Left lung (tissue), 10 donors: ENCODE measurements around the gene TENM4. TPM values are rescaled to one million over a fixed set of nuclear protein-coding genes. Genes with fewer than 3 reads are reported as not detected.

Experiments used
- ATAC-seq: fragments of 200-7000 bp; cut with Tn5 transposase; one replicate; pipeline ENCODE4 v1.9.1; 2020; ENCODE audit warnings: moderate library complexity
- DNase-seq, 4 donors: peaks; one replicate each; pipeline ENCODE4 v3.0.0-alpha.2; 2013 to 2020
- H3K27ac ChIP-seq, 2 donors: fragments of 200-600 bp; sonication (generic) in 1 of 2; one replicate each; pipeline versions ENCODE4 v1.5.0 to v1.8.0; 2020 to 2021
- H3K27me3 ChIP-seq, 2 donors: fragments of 200-600 bp; sonication (generic) in 1 of 2; one replicate each; pipeline versions ENCODE4 v1.5.0 to v1.8.0; 2020 to 2021
- H3K36me3 ChIP-seq, 2 donors: fragments of 200-600 bp; sonication (generic) in 1 of 2; one replicate each; pipeline versions ENCODE4 v1.5.0 to v1.8.0; 2020 to 2021
- H3K4me1 ChIP-seq, 2 donors: fragments of 200-600 bp; one replicate each; pipeline ENCODE4 v1.8.0; 2021
- H3K4me3 ChIP-seq, 2 donors: fragments of 200-600 bp; sonication (generic) in 1 of 2; one replicate each; pipeline versions ENCODE4 v1.5.0 to v1.8.0; 2020 to 2021; ENCODE audit warnings: mild to moderate bottlenecking in 1 of 2
- H3K9me3 ChIP-seq, 2 donors: fragments of 200-600 bp; sonication (generic) in 1 of 2; one replicate each; pipeline versions ENCODE4 v1.5.0 to v1.8.0; 2020 to 2021
- intact Hi-C, 2 donors: fragments of 100-400 bp; cut with DNase I; formaldehyde crosslinking; loops; one replicate each; pipeline versions ENCODE4 v1.11.2 to v1.14.2; 2022
- polyA plus RNA-seq, 6 donors: library from polyadenylated mRNA; unstranded; fragments of 120-200 nt; gene quantifications; one replicate each; pipeline ENCODE4 v1.2.1, GENCODE V29; 2013; ENCODE audit not compliant: insufficient read length in 6 of 6
- total RNA-seq, 2 donors: library from RNA; stranded (reverse); fragmentation: NEBNext Ultra II Directional; extraction: Animal tissue kit (Norgen Biotek cat#: 25700); gene quantifications; one replicate each; pipeline ENCODE4 v1.2.1, GENCODE V29; 2021
- TF ChIP-seq, protein P1 (sequence below), 2 donors: fragments of 200-600 bp; sonication (generic) in 1 of 2; IDR thresholded peaks; one replicate each; pipeline versions ENCODE4 v1.5.0 to v1.8.0; 2021; ENCODE audit warnings: antibody characterized with exemption in 2 of 2
- donor health status: DM: no; HTN: yes; CAD: no.
- donor health status: DM: no; HTN: no; CAD: no.

Gene TENM4
- total and polyA plus RNA-seq, 8 donors, result 3.4 to 7.1 (median 5.2) TPM

DNA sequence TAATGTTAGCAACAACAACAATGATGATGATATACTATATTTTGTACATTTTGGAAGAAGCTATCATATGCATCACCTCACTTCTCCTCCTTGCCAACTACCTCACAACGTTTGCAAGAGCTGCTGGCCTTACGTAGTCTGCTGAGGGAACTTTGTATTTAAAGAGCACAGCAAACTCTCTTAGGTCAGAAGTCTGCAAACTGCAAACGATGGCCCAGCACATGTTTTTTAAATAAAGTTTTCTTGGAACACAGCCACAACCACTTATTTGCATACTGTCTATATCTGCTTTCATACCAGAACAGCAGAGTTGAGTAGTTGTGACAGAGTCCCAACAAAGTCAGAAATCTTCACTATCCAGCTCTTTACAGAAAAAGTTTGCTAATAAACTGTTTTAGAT lies 261.7 kb downstream of the TENM4 start:
- no peak for DNase-seq
- Histone ChIP-seq H3K9me3 (no peaks in the 10 kb centered on the region), H3K4me3 (no peak overlapping the region), H3K27me3 (peaks cover 0 to 11% of the 10 kb centered on the region in 2 donors), H3K27ac (no peak overlapping the region), H3K4me1 (no peaks in the 10 kb centered on the region), H3K36me3 (no peaks in the 10 kb centered on the region)
- TF ChIP-seq, protein P1, sequence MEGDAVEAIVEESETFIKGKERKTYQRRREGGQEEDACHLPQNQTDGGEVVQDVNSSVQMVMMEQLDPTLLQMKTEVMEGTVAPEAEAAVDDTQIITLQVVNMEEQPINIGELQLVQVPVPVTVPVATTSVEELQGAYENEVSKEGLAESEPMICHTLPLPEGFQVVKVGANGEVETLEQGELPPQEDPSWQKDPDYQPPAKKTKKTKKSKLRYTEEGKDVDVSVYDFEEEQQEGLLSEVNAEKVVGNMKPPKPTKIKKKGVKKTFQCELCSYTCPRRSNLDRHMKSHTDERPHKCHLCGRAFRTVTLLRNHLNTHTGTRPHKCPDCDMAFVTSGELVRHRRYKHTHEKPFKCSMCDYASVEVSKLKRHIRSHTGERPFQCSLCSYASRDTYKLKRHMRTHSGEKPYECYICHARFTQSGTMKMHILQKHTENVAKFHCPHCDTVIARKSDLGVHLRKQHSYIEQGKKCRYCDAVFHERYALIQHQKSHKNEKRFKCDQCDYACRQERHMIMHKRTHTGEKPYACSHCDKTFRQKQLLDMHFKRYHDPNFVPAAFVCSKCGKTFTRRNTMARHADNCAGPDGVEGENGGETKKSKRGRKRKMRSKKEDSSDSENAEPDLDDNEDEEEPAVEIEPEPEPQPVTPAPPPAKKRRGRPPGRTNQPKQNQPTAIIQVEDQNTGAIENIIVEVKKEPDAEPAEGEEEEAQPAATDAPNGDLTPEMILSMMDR (IDR thresholded peaks at IDR 0.05), result no peak
- ATAC-seq, result no peak
- intact Hi-C loops, result no loop called here

DNA sequence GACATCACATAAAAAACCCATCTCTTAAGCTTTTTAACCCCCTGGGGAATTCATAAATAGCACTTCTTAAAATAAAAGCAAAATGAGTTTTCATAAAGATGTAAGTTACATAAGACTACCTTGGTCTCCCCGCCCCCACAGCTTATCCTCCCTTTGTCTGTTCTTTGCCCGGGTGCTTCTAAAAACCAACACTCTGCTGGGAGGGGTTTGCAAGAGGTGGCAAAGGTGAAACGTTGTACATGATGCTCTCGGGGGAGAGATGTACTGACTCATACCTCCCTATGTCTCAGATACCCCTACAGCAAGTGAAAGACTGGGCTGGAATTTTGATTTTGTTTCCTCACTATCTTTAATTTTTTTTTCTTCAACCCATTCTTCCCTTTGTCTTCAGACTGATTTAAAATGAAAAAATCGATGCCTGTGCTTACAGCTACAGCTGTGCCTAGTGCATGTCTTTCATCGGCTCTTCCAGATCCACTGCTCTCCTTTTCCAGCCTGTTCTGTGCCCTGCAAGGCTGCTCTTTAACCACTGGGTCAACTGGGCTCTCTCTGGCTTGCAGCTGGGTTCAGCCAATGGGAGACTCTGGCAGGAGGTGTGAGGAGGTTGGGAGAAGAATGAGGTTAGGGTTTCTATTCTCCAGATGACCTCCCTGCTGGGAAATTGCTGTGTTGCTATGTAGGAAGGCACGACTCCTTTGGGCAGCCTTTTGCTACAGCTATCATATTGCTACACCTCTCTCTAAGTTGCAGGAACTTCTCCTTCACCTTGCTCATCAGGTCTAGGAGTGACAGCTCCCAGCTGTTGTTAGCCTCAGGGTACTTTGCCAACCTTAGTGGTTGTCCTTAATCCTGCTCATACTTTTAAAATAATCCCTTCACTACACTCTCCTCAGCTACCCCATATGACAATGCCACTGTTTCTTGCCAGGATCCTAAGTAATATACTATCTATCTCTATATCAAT lies 266.5 kb downstream of the TENM4 start:
- Histone ChIP-seq H3K9me3 (no peaks in the 10 kb centered on the region), H3K27ac (no peak overlapping the region), H3K4me1 (no peaks in the 10 kb centered on the region), H3K27me3 (peaks cover 0 to 15% of the 10 kb centered on the region in 2 donors), H3K4me3 (no peak overlapping the region), H3K36me3 (no peaks in the 10 kb centered on the region)
- DNase-seq, result no peak
- ATAC-seq, result no peak
- TF ChIP-seq, protein P1 (IDR thresholded peaks at IDR 0.05), result no peak
- intact Hi-C loops, result no loop called here

DNA sequence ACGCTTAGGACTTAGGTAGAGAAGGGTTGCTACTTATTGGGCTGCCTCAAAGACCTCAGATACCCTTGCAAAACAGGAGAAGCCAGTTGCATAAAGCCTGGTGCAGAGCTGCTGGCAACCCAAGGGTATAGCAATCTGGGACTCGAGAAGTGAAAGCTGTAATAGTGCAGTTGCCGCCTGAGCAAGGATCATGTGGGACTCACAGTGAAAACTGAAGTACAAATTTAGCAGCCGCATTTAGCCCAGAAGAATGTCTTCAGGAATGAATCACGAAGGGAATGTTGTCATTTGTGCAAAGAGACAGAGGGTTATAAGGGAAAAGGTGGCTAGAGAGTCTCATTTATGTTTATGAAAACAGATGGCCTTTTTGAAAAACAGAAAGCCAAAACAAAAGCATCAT lies 267.2 kb downstream of the TENM4 start:
- Histone ChIP-seq H3K27me3 (peaks cover 0 to 15% of the 10 kb centered on the region in 2 donors), H3K27ac (no peak overlapping the region), H3K36me3 (no peaks in the 10 kb centered on the region), H3K4me3 (no peak overlapping the region), H3K4me1 (no peaks in the 10 kb centered on the region), H3K9me3 (no peaks in the 10 kb centered on the region)
- ATAC-seq, result no peak
- TF ChIP-seq, protein P1 (IDR thresholded peaks at IDR 0.05), result no peak
- intact Hi-C loops, result no loop called here
- DNase-seq, result no peak

DNA sequence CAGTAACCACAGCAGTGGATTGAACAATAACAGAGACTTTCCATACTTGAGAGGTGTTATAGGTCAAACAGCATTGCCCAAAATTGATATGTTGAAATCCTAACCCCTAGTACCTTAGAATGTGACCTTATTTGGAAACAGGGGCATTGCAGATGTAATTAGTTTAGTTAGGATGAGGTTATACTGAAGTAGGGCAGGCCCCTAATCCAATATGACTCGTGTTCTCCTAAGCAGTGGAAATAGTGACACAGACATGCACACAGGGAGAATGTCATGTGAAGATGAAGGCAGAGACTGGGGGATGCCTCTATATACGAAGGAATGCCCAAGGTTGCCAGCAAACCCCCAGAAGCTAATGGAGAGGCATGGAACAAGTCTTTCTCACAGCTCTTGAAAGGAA lies 270.5 kb downstream of the TENM4 start:
- Histone ChIP-seq H3K9me3 (no peaks in the 10 kb centered on the region), H3K4me3 (no peak overlapping the region), H3K4me1 (no peaks in the 10 kb centered on the region), H3K27ac (no peak overlapping the region), H3K36me3 (no peaks in the 10 kb centered on the region), H3K27me3 (peaks cover 0 to 4% of the 10 kb centered on the region in 2 donors)
- TF ChIP-seq, protein P1 (IDR thresholded peaks at IDR 0.05), result no peak
- ATAC-seq (no peak), DNase-seq (no peak)
- intact Hi-C loops, result no loop called here

DNA sequence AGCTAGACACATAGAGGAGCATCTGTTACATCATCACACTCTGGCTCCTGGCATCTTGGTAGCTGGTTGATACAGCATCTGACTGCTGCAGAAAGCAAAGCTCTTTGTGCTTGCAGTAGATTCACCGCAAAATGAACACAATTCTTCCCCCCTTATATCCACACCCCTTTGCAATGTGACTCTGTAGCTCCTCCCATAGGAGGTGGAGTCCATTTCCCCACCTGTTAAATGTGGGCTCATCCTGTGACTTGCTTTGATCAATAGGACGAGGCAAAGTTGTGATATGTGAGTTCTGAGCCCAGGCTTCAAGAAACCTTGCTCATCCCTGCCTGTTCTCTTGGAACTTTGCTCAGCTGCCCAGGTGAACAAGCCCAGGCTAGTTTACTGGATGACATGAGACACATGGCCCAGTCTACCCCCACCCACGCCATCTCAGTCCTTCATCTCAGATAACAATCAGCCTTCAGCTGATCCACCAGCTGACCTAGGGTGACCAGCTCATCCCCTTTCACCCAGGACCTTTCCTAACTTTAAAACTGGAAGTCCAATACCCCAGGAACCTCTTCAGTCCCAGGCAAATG lies 272.2 kb downstream of the TENM4 start:
- Histone ChIP-seq H3K9me3 (no peaks in the 10 kb centered on the region), H3K27ac (no peak overlapping the region), H3K4me3 (no peak overlapping the region), H3K4me1 (no peaks in the 10 kb centered on the region), H3K36me3 (no peaks in the 10 kb centered on the region), H3K27me3 (peaks cover 0 to 4% of the 10 kb centered on the region in 2 donors)
- DNase-seq (no peak), ATAC-seq (no peak)
- intact Hi-C loops, result no loop called here
- TF ChIP-seq, protein P1 (IDR thresholded peaks at IDR 0.05), result no peak
